GM19463 (cell line): ENCODE results near the gene OR5AU1.

ENCODE experiments used
- ATAC-seq: cut with Tn5 transposase; IDR thresholded peaks from one replicate; pipeline ENCODE4 v1.9.1; 2021; ENCODE audit warnings: mild to moderate bottlenecking, moderate library complexity; ENCODE audit not compliant: unreplicated experiment

The OR5AU1 gene

GRCh38 chr14:21108791-21109190, 47.1 kb downstream of the OR5AU1 start:
- no peak for ATAC-seq

- ATAC-seq, result no peak
These were observed 48.5 kb downstream of the OR5AU1 start for GRCh38 chr14:21107283-21107800.

GRCh38 chr14:21106498-21107282, 49.2 kb downstream of the OR5AU1 start:
- ATAC-seq, result no peak

GRCh38 chr14:21106176-21106497, 49.7 kb downstream of the OR5AU1 start:
- ATAC-seq, result no peak

GRCh38 chr14:21105095-21105494, 50.8 kb downstream of the OR5AU1 start:
- no peak for ATAC-seq
